GM10248 (cell line): Measurements from ENCODE around the gene KCTD17.

ENCODE experiments used
- CTCF ChIA-PET: fragments of 300-600 bp; sonication (Branson Sonifier 250); formaldehyde crosslinking; extraction: SDS; loops from one replicate; lab custom pipeline; 2021; ENCODE audit warnings: antibody characterized with exemption; lab: Yijun Ruan, JAX
- POLR2A ChIA-PET: fragments of 350-650 bp; sonication (Branson Sonifier 250); formaldehyde crosslinking; extraction: SDS; loops from one replicate; lab custom pipeline; 2020; ENCODE audit warnings: antibody characterized with exemption; lab: Yijun Ruan, JAX
- DNase-seq: peaks from one replicate; pipeline ENCODE4 v3.0.0; 2012; ENCODE audit errors: extremely low spot score
- TF ChIP-seq, protein P1 (sequence below): IDR thresholded peaks from 2 replicates; pipeline ENCODE4 v1.5.1; 2012; ENCODE audit warnings: mild to moderate bottlenecking, low read depth; ENCODE audit errors: extremely low read depth, missing control alignments, control extremely low read depth

The KCTD17 gene

GRCh38 chr22:37014835-37015586 lies 36.5 kb upstream of the KCTD17 start:
- no peak for DNase-seq
- CTCF ChIA-PET, result interaction anchor here (1.2 to 5.6 kb wide), 2 partner anchors 10 to 30 kb away, joined by 3 to 29 read pairs; no protein-coding TSS in a partner anchor
- POLR2A ChIA-PET, result no interaction called here
- TF ChIP-seq, protein P1, sequence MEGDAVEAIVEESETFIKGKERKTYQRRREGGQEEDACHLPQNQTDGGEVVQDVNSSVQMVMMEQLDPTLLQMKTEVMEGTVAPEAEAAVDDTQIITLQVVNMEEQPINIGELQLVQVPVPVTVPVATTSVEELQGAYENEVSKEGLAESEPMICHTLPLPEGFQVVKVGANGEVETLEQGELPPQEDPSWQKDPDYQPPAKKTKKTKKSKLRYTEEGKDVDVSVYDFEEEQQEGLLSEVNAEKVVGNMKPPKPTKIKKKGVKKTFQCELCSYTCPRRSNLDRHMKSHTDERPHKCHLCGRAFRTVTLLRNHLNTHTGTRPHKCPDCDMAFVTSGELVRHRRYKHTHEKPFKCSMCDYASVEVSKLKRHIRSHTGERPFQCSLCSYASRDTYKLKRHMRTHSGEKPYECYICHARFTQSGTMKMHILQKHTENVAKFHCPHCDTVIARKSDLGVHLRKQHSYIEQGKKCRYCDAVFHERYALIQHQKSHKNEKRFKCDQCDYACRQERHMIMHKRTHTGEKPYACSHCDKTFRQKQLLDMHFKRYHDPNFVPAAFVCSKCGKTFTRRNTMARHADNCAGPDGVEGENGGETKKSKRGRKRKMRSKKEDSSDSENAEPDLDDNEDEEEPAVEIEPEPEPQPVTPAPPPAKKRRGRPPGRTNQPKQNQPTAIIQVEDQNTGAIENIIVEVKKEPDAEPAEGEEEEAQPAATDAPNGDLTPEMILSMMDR, result no peak

GRCh38 chr22:37015587-37015878 lies 36.0 kb upstream of the KCTD17 start:
- ChIA-PET CTCF (interaction anchor here (1.0 to 5.6 kb wide), 4 partner anchors 29 to 184 kb away, joined by 3 to 29 read pairs (median 4); no protein-coding TSS in a partner anchor), POLR2A (no interaction called here)
- TF ChIP-seq, protein P1, result no peak
- DNase-seq, result no peak

DNA sequence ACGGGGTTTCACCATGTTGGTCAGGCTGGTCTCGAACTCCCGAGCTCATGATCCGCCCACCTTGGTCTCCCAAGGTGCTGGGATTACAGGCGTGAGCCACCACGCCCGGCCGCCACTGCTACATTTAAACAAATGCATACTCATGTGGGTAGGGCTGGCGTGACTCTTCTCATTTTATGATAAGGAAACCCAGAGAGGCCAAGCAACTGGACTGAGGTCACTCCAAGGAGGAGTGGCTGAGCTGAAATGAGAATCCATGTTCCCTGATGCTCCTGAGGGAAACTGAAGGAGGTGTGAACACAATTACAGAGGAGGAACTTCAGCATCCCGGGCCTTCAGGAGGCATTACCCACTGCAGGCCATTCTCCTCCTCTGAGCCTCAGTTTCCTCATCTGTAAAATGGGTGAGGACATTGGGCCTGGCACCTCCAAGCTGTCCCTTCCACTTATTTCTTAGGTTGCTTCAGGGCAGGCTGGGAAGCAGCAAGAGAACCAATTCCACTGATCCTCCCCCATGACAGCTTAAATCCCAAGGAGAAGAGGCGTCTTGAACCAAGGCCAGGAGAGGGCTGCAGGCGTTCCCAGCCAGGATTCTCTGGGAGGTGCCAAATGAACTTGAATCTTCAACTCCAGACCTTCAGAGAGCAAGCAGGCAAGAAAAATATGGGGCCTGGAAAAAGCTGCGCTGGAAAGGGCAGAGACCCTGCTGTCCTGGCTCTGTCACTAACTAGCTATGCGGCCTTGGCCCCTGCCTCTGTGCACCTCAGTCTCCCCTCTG lies 35.2 kb upstream of the KCTD17 start:
- TF ChIP-seq, protein P1, result no peak

DNA sequence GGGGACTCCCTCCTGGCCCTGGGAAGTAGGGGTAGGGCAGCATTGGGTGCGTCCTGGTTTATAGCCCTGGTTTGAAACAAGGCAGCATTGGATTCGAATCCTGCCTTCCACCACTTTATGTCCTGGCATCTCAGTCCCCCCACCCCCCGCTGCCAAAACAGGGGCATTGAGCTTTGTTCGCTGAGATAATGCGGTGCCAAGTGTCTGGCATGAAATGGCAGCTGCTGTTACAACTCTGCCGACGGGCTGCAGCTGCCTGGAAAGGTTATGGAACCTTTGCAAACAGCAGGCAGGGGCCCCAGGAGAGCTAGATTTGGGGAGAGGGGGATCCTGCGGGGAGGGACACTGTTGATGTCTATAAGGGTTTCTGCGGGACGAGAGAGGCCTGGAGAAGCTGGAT lies 34.2 kb upstream of the KCTD17 start:
- CTCF ChIA-PET, result interaction anchor here (0.9 to 5.6 kb wide), 5 partner anchors 8 to 160 kb away, joined by 3 to 29 read pairs (median 6); no protein-coding TSS in a partner anchor
- POLR2A ChIA-PET, result no interaction called here
- DNase-seq, result no peak
- TF ChIP-seq, protein P1, result no peak

More for the DNA sequence above, 35.2 kb upstream of the KCTD17 start:
- ChIA-PET CTCF (interaction anchor here (0.9 to 5.6 kb wide), 6 partner anchors 10 to 183 kb away, joined by 3 to 29 read pairs (median 4); no protein-coding TSS in a partner anchor), POLR2A (no interaction called here)
- DNase-seq, result no peak

DNA sequence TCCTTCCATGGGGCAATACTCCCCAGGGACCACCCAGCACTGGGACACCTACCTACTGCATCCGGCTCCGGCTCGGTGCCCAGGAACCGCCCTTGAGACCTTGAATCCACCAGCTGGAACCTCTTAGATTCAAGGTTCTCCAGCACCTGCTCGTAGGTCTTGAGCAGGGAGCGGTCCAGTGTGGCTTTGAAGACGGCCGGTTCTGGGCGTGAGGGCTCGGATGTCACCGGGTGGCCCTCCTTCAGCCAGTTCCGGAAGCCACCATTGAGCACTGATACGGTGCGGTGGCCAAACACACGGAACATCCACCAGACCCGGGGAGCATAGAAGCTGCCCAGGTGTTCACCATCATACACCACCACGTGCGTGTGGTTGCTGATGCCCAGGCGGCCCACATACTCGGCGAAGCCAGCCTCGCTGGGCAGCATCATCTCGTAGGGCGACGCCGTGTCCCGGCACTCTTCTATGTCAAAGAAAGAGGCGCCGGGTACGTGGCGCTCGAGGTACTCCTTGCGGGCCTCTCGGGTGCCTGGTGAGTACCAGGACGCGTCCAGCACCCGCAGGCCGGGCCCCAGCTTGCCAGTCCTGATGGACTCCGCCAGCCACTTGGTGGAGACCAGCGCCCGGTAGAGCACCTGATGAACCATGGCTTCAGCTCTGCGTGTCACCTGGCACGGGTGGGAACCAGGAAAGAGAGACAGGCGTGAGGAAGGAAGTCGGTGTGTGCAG lies 33.3 kb upstream of the KCTD17 start:
- TF ChIP-seq, protein P1, result no peak
- ChIA-PET CTCF (interaction anchor here (1.2 to 5.6 kb wide), 6 partner anchors 9 to 236 kb away, joined by 3 to 29 read pairs (median 8); partner anchors contain the start of gene KCTD17), POLR2A (no interaction called here)
- DNase-seq, result no peak
